Pancreas (tissue), 10 donors: ENCODE measurements around the gene CCNO. TPM values are rescaled to one million over a fixed set of nuclear protein-coding genes. Genes with fewer than 3 reads are reported as not detected.

Source experiments
- ATAC-seq, 4 donors: fragments of 200-7000 bp; cut with Tn5 transposase; one replicate each; pipeline versions ENCODE4 v1.8.0 to v1.9.1; 2020; ENCODE audit warnings: mild to moderate bottlenecking in 4 of 4, moderate library complexity in 4 of 4
- DNase-seq, 6 donors: peaks; one replicate each; pipeline ENCODE4 v3.0.0-alpha.2; 2020
- FAIRE-seq: peaks from 2 replicates; lab custom pipeline; 2012; peaks lifted over from hg19 to GRCh38; lab: Jason Lieb, UNC
- H3K27ac ChIP-seq, 4 donors: fragments of 200-600 bp; sonication (generic); 1 replicate in 3 of 4; 2 replicates in 1 of 4; pipeline versions ENCODE4 v1.5.0 to v1.8.0; 2020
- H3K27me3 ChIP-seq, 4 donors: fragments of 200-600 bp; one replicate each; pipeline ENCODE4 v1.8.0; 2021
- H3K36me3 ChIP-seq, 3 donors: fragments of 200-600 bp; sonication (generic) in 1 of 3; one replicate each; pipeline versions ENCODE4 v1.5.0 to v1.8.0; 2020 to 2021
- H3K4me1 ChIP-seq, 3 donors: fragments of 200-600 bp; one replicate each; pipeline ENCODE4 v1.8.0; 2021
- H3K4me3 ChIP-seq, 4 donors: fragments of 200-600 bp; sonication (generic) in 2 of 4; one replicate each; pipeline versions ENCODE4 v1.5.0 to v1.8.0; 2020 to 2021
- H3K9me3 ChIP-seq, 4 donors: fragments of 200-600 bp; one replicate each; pipeline ENCODE4 v1.8.0; 2021
- CTCF ChIP-seq, 4 donors: fragments of 200-600 bp; sonication (generic) in 3 of 4; IDR thresholded peaks; one replicate each; pipeline versions ENCODE4 v1.5.0 to v1.8.0; 2021; ENCODE audit warnings: antibody characterized with exemption in 4 of 4
- WGBS, 2 donors: extraction: QIAGEN DNeasy Blood & Tissue Kit; methylation state at CpG; one replicate each; pipeline ENCODE4 v1.1.7; 2013; 5-methylcytosine and 5-hydroxymethylcytosine counted together
- intact Hi-C, 3 donors: fragments of 100-400 bp; cut with DNase I; formaldehyde crosslinking; loops; one replicate each; pipeline versions ENCODE4 v1.11.1 to v1.14.2; 2022
- polyA plus RNA-seq, 2 donors: library from polyadenylated mRNA; stranded (reverse); fragments of 200-250 nt; gene quantifications; one replicate each; pipeline ENCODE4 v1.2.3, GENCODE V29; 2013
- total RNA-seq, 6 donors: library from RNA; stranded (reverse); fragmentation: NEBNext Ultra II Directional in 4 of 6; extraction: Animal tissue kit (Norgen Biotek cat#: 25700) in 4 of 6; gene quantifications; one replicate each; pipeline versions ENCODE4 v1.2.1 to v1.2.4, GENCODE V29; 2021 to 2023
- donor health status: healthy with polysubstance abuse.
- donor health status: DM: no; HTN: no; CAD: no; lungs with moderate emphysema.
- donor health status: DM: no; HTN: no; CAD: no.
- donor health status: control.
- donor health status: control.
- donor health status: Bipolar disorder and iron deficiency.
- donor health status: DM: yes; HTN: yes; CAD: no.
- donor health status: DM: no; HTN: no; CAD: no.
- donor health status: DM: no; HTN: no; CAD: no.
- donor health status: DM: yes; HTN: yes; CAD: no.

The CCNO gene
- total and polyA plus RNA-seq, 8 donors, result 5.1 to 17.8 (median 7.7) TPM

- H3K4me1 ChIP-seq, result no peaks in the 10 kb centered on the region
- no peaks in the 10 kb centered on the region for H3K36me3 ChIP-seq
- no peak for TF ChIP-seq CTCF (IDR thresholded peaks at IDR 0.05)
- no peak overlapping the region for H3K4me3 ChIP-seq
- no peaks in the 10 kb centered on the region for H3K9me3 ChIP-seq
- ATAC-seq, result no peak
- no peaks in the 10 kb centered on the region for H3K27me3 ChIP-seq
- no peak for DNase-seq
- 69 to 80% methylated on average over 2 of the region's 2 CpGs for WGBS, 2 donors
- H3K27ac ChIP-seq, result no peak overlapping the region
- FAIRE-seq, result no peak
- intact Hi-C loops, result no loop called here
These were observed 28.4 kb downstream of the CCNO start for GRCh38 chr5:55205001-55205400.

- no peaks in the 10 kb centered on the region for H3K9me3 ChIP-seq
- no peak for TF ChIP-seq CTCF (IDR thresholded peaks at IDR 0.05)
- H3K27me3 ChIP-seq, result no peaks in the 10 kb centered on the region
- FAIRE-seq (no peak), ATAC-seq (no peak), DNase-seq (no peak)
- WGBS, 2 donors, result 85 to 90% methylated on average over 2 of the region's 2 CpGs
- no peaks in the 10 kb centered on the region for H3K36me3 ChIP-seq
- peaks cover 0 to 12% (median 10%) of the 10 kb centered on the region in 3 donors for H3K4me1 ChIP-seq
- intact Hi-C loops, result no loop called here
- H3K4me3 ChIP-seq, result no peak overlapping the region
- H3K27ac ChIP-seq, result no peak overlapping the region
These were observed 42.2 kb downstream of the CCNO start for GRCh38 chr5:55191165-55191564.

- TF ChIP-seq CTCF (IDR thresholded peaks at IDR 0.05), result no peak
- Histone ChIP-seq H3K9me3 (no peaks in the 10 kb centered on the region), H3K4me1 (peaks cover 0 to 12% (median 10%) of the 10 kb centered on the region in 3 donors), H3K27me3 (no peaks in the 10 kb centered on the region), H3K36me3 (no peaks in the 10 kb centered on the region), H3K27ac (no peak overlapping the region), H3K4me3 (no peak overlapping the region)
- FAIRE-seq, result no peak
- WGBS, 2 donors, result 27 to 30% methylated on average over 6 of the region's 6 CpGs
- intact Hi-C loops, result loop anchor here in 1 of 3 donors (10.0 kb wide), 1 partner anchor 126 kb away; no protein-coding TSS in a partner anchor
- no peak for DNase-seq
- ATAC-seq, result peak; percentile 71 to 81 (median 76)
These were observed 44.5 kb downstream of the CCNO start for GRCh38 chr5:55188656-55189540.

- H3K4me1 ChIP-seq, result peaks cover 0 to 12% (median 10%) of the 10 kb centered on the region in 3 donors
- DNase-seq (no peak), FAIRE-seq (no peak), ATAC-seq (peak; percentile 84 to 94 (median 86))
- no peak overlapping the region for H3K27ac ChIP-seq
- H3K9me3 ChIP-seq, result no peaks in the 10 kb centered on the region
- TF ChIP-seq CTCF (IDR thresholded peaks at IDR 0.05), result peak in 3 of 4 donors; percentile 10 to 30 (median 20)
- H3K4me3 ChIP-seq, result no peak overlapping the region
- intact Hi-C loops, result loop anchor here in 1 of 3 donors (10.0 kb wide), 1 partner anchor 127 kb away; no protein-coding TSS in a partner anchor
- no peaks in the 10 kb centered on the region for H3K36me3 ChIP-seq
- no peaks in the 10 kb centered on the region for H3K27me3 ChIP-seq
- WGBS, 2 donors, result 31 to 34% methylated on average over 4 of the region's 4 CpGs
These were observed 46.0 kb downstream of the CCNO start for GRCh38 chr5:55187370-55187769.

Other genes starting within 250 kb of the CCNO start
- gene ESM1, start 248.0 kb downstream of the CCNO start, total RNA-seq, result under 1 TPM in 4 of 6 donors, not detected in 2; 0.19 to 0.84 (median 0.69) TPM
- gene ESM1, start 248.0 kb downstream of the CCNO start, polyA plus RNA-seq, result 1 to 10 TPM in 1 of 2 donors, under 1 TPM in 1; 0.08 to 1.0 TPM
- gene GZMK, start 209.4 kb downstream of the CCNO start, total RNA-seq, result under 1 TPM in 4 of 6 donors, not detected in 2; 0.20 to 0.34 (median 0.27) TPM
- under 1 TPM; 0.28 to 0.30 TPM for gene GZMK, start 209.4 kb downstream of the CCNO start, polyA plus RNA-seq
- gene GZMA, start 131.0 kb downstream of the CCNO start, total RNA-seq, result 1 to 10 TPM in 1 of 6 donors, under 1 TPM in 4, not detected in 1; 0.16 to 1.5 (median 0.84) TPM
- under 1 TPM; 0.42 to 0.91 TPM for gene GZMA, start 131.0 kb downstream of the CCNO start, polyA plus RNA-seq
- gene GPX8, start 73.4 kb downstream of the CCNO start, total RNA-seq, result 10 to 100 TPM in 1 of 6 donors, 1 to 10 TPM in 5; 2.8 to 13.4 (median 6.9) TPM
- gene GPX8, start 73.4 kb downstream of the CCNO start, polyA plus RNA-seq, result 1 to 10 TPM; 2.5 to 2.7 TPM
- gene CDC20B, start 60.4 kb downstream of the CCNO start, total RNA-seq, result not detected
- not detected for gene CDC20B, start 60.4 kb downstream of the CCNO start, polyA plus RNA-seq
- gene MCIDAS, start 6.3 kb downstream of the CCNO start, total RNA-seq, result 1 to 10 TPM in 1 of 6 donors, under 1 TPM in 5; 0.31 to 1.2 (median 0.57) TPM
- gene MCIDAS, start 6.3 kb downstream of the CCNO start, polyA plus RNA-seq, result under 1 TPM; 0.16 to 0.76 TPM
- 10 to 100 TPM in 5 of 6 donors, 1 to 10 TPM in 1; 9.2 to 13.7 (median 11.4) TPM for gene DHX29, start 74.1 kb upstream of the CCNO start, total RNA-seq
- 1 to 10 TPM; 4.2 to 8.8 TPM for gene DHX29, start 74.1 kb upstream of the CCNO start, polyA plus RNA-seq
- 10 to 100 TPM; 24.7 to 36.0 (median 33.9) TPM for gene MTREX, start 74.4 kb upstream of the CCNO start, total RNA-seq
- 10 to 100 TPM; 13.1 to 15.3 TPM for gene MTREX, start 74.4 kb upstream of the CCNO start, polyA plus RNA-seq